Smooth muscle cell of the umbilical artery (primary cell): ENCODE results near the gene BIK. TPM values are rescaled to one million over a fixed set of nuclear protein-coding genes. Genes with fewer than 3 reads are reported as not detected.

ENCODE experiments used
- total RNA-seq: library from RNA; depleted of rRNA; stranded (reverse); fragments of >200 nt; gene quantifications from 2 replicates; pipeline ENCODE4 v1.2.3, GENCODE V29; 2014

The BIK gene, protein sequence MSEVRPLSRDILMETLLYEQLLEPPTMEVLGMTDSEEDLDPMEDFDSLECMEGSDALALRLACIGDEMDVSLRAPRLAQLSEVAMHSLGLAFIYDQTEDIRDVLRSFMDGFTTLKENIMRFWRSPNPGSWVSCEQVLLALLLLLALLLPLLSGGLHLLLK
- total RNA-seq, result not detected in 2 replicates

DNA sequence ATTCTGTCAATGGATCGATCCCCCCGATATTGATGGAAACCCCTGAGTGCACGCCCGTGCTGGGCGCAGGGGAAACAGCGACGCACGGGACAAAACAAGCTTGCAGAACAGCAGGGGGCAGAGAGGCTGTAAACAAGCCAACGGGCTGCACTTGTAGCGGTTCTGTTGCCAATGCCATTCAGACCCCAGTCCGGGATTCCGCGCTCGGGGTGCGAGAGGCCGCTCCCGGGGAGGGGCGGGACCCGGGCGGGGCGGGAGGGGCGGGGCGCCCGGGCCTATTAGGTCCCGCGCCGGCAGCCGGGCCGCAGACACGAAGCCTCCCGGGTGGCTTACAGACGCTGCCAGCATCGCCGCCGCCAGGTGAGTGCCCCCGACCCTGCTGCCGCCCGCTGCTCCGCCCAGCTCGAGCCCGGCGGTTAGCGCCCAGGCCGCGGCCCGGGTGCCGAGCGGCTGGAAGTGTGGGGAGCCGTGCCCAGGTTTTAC is at the start of gene BIK:
TSS of gene BIK (plus strand) at position 307 of the 483 bp plus-strand sequence. CDS start 13,273 bp downstream, outside the sequence.

DNA sequence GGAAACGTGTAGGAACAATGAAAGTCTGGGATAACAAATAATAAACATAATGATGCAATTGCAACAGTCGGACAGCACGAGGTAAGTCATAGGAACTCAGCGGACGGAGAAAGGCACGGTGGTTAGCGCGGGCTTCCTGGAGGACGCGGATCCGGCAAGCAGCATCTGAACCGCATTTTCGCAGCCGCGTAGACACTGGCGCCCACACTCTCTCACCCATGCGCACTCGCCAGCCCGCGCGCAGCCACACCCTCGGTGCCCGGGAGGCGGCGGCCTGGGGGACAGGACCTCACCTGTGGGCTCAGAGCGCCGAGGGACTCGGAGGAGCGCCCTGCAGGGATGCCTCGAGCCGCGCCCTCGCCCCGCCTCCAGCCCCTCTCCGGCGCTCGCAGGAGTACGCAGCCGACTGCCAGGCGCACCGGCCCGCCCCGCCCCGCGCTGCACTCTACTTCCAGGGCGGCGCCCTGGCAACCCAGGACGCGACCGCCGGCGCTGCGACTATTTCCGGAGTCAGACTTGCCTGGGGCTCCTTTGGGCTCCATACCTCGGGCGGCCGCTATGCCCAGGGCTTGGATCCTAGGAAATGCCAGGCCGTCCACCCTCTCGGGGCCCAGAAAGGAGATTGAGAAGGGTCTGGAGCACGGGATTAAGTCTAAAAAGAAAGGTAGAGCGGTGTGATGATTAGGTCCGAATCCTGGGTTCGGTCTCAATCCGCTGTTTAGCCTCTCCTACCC is 21.4 kb upstream of the BIK start, which contains the start of gene TTLL1:
TSS of gene TTLL1 (minus strand) at position 408 of the 734 bp plus-strand sequence. CDS start 13,805 bp downstream, outside the sequence.

DNA sequence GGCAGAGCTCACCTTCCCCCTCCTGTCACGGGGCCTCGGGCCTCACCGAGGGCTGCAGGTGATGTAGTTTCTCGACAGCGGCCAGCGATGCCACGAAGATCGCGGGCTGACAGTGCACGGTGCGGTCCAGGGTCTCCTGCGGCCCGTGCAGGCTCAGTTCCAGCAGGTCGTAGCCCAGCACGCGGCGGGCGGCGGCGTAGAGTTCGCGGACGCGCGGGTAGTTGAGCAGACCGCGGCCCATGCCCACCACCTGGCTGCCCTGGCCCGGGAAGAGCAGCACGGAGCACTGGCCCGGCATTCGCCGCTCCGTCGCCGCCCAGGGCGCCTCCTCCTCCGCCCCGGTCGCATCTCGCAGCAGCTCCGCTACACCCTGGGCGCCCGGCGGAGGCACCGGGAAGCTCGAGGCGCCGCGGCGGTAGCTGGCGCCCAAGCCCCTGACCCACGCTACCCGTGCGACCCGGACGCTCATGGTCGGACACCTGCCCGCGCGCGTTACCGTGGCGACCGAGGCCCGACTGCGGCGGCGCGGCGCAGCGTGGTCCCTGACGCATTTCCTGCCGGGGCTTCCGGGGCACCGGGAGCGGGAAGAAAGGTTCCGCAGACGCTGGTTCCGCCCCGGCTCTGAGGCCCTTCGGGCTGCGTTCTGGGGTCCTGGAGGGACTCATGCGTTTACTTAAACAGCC is 32.5 kb downstream of the BIK start, which contains the start of gene MCAT:
TSS of gene MCAT (minus strand) at position 519 of the 683 bp plus-strand sequence. CDS start at position 469, 50 bp downstream.

DNA sequence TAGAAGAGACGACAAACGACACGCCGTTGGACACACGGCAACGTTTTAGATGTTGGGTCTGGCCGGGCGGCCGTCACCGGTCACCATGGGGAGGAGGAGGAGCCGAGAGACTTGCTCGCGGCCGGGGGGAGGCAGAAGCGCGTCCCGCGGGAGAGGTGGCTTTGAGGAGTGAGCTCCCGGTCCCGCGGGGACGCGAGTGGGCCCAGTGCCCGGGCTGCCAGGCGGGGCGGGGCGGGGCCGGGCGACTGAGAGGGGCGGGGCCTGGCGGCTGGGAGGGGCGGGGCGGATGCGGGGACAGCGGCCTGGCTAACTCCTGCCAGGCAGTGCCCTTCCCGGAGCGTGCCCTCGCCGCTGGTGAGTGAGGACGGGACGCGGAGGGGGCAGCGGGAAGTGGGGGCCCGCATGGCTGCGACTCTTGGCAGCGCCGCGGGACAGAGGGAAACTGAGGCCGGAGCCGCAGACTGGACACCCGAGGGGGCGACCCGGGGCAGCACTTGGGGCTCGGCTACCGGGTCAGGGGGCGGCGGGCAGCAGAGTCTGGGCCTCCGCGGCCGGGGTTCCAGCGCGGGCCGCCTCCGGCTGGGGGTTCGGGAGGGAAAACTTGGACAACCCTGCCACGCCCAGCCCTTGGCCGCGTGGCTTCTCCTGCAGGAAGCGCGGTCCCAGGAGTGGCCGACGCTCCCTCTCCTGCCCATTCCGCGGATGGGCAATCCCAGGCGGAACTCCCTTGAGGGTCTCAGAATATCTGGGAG is 40.9 kb downstream of the BIK start, which contains the start of gene TSPO:
TSS of gene TSPO (plus strand) at position 309 of the 752 bp plus-strand sequence. CDS start 7,680 bp downstream, outside the sequence.

Other genes with a start within 250 kb of the BIK start
- 128 and 148 TPM in 2 replicates for gene PACSIN2, start 95.6 kb upstream of the BIK start, total RNA-seq
- 13.5 and 18.7 TPM in 2 replicates for gene TTLL1, start 21.4 kb upstream of the BIK start, total RNA-seq
- 9.5 and 12.7 TPM in 2 replicates for gene MCAT, start 32.6 kb downstream of the BIK start, total RNA-seq
- 293 and 336 TPM in 2 replicates for gene TSPO, start 40.8 kb downstream of the BIK start, total RNA-seq
- gene TTLL12, start 76.4 kb downstream of the BIK start, total RNA-seq, result 20.2 and 33.2 TPM in 2 replicates
- not detected in 2 replicates for gene SCUBE1, start 232.6 kb downstream of the BIK start, total RNA-seq